C1 segment of cervical spinal cord (tissue), 14 donors: ENCODE measurements around the gene HMCES.

Experiments
- DNase-seq, 14 donors: peaks; one replicate each; lab custom pipeline; 2025; lab: John Stamatoyannopoulos, UW

HMCES gene

DNA sequence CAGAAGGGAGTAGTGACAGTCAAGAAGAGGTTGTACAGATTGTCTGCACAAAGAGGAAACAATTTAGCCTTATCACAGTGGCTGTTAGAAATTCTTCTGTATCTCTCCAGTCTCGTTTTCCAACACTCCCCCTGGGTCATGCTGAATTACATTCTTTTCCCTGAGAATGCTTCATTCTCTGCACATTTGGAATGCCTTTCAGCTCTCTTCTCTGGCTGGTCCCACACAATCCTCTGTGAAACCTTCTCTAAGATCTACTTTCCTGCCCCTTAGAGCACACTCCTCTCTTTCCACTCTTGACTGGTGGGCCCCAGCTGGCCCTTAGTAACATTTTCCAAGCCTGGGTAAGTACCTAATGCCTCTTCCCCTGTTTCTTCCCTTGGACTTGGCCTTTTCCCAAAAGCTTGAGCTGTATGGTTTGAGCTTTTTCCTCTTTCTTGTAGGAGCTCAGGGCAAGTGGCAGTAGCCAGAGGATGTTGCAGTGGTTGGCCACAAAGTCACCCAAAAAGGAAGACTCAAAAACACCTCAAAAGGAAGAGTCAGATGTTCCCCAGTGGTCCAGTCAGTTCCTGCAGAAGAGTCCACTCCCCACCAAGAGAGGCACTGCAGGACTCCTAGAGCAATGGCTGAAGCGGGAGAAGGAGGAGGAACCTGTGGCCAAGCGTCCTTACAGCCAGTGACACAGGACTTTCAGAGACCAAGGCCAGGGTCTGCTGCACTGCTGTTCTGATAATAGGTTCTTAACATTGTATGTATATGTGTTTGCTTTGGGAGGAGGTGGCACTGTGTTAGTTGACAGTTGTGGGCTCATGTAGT lies 25.7 kb downstream of the HMCES start:
- no peak for DNase-seq

DNA sequence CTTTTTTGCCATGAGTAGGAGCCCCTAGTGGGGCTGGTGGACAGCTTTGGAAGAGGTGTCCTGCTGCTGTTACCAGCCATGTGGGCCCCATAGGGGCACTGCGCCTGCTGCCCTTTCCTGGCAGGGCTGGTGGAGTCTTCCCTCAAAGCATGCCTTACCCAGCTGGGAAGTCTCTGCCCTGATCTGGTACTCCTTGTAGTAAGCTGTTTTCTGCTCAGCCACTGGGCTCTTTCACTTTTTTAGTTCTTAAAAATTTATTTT lies 26.2 kb downstream of the HMCES start:
- no peak for DNase-seq

DNA sequence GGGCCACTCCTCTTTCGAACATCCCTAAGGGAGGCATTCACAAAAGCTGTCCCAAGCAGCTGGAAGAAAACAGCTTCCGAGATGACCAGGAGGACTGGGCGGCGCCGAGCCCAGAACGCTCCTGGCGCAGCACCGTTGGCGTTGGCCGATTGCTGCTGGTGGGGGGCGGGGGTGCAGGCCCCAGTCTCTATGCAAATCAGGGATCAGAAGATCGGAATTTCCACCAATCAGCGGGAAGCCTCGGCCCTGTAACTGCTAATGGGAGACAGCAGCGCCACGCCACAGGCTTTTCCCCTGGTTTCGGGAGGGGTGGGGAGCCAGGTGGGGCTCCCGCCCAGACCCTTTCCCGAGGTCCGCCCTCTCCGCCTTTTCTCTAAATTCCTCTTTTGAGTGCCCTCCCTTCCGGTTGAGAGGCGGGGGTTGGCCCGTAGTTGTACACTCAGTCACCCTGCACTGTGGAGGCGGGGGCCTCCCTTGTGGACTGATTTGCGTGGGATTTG lies 27.0 kb downstream of the HMCES start:
- DNase-seq, result peak in 10 of 14 donors; percentile 12 to 70 (median 30)

DNA sequence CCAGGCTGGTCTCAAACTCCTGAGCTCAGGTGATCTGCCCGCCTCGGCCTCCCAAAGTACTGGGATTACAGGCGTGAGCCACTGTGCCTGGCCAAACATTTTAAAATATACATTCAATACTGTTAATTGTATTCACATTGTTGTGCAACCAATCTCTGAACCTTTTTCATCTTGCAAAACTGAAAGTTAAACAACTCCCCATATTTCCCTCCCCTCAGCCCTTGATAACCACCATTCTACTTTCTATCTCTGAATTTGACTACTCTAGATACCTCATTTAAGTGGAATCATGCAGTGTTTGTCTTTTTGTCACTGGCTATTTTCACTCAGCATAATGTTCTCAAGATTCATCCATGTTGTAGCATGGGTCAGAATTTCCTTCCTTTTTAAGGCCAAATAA lies 30.0 kb downstream of the HMCES start:
- no peak for DNase-seq

DNA sequence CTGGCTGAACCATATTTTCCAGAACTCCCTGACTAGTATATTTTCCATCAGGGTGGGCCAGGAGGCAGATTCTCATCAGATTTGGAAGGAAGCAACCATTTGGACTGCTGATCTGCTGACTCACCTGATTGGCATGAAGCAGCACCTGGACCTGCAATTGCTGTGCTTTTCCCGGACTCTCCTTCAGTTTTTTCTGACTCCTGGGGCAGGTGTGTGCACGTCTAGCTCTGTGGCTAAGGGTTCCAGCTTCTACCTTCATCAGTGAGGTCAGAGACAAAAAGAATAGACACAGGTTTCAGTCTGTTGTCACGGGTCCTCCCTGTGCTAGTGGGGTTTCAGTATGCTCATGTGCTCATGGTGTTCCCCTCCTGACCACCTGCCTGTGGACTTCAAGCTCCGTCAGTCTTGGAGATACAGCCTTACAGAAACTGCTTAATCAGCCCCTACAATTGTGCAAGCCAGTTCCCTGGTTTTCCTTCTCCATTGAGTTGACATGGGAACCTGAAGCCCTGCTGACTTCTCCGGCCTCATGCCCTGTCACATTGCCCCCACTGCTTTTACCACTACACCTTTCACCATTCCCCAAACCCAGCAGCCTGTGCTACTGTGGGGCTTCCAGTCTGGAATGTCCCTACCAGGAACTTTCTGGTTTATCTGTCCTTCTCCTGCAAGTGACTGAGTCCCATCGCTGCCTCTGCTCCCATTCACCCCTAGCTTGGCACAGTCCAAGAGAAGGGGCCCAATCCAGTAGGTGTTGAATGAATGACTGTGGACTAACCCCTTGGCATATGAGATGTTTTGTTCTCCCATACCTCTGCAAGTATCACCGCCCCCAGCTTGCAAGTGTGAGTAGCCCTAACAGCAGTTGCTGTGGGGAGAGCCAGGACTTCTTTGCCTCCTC lies 31.7 kb downstream of the HMCES start:
- DNase-seq, result no peak

DNA sequence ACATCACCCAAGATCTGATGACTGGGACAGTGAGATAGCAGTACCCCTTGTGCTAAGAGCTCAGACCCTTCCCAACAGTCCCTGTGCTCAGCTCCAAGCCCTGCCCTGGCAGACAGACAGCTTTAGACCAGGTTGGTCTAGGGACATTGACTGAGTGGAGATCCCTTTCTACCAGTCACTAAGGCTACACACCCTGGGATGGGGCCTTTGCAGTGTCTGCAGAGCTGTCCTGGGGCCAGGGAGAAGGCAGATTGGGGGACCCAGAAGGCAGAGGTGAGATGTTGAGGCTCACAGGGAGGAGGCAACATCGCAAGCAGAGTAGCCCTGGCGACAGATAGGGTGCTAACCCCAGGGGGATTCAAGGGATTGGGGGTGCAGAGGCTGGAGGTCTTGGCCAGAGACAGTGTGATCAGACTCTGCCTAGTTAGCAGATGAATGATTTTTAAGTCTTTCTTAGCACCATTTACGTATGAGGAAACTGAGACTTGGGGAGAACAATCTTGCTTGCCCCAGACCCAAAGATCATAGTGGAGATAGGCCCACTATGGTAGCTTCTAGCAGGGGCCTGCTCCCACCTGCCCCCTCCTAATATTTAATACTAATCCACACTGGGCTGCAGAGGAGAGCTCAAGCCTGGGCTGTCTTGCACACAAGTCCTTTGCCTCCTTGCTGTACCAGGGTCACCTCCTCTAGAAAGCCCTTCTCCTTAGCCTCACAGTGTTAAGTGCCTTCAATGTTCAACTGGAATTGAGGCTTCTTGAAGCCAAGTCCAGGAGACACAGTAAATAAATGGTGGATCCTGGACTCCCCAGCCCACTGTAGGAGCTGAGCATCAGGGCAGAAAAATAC lies 32.6 kb downstream of the HMCES start:
- no peak for DNase-seq

DNA sequence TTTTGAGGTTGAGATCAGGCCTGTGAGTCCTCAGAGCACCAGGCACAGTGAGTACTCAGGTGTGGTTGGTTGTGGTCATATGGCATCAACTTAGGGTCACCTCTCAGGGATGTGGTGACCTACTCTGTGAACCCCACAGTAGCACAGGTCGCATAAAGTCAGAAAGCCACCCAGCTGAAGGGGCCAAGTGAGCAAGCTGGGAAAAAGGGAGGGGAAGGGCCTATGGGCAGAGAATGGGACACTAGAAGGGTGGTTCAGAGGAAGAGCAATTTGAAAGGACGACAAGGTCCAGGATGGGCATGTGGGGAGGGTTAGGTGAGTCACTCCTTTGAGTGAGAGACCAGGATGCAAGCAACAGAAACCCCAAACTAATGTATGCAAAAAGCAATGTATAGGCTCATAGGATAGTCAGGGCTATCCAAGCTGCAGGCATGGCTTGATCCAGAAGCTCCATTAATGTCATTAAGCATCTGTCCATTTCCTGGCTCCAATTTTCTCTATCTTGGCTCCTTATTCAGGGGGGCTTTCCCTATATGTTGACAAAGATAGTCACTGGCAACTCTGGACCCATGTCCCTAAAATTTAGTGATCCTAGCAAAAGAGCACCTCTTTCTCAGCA lies 33.5 kb downstream of the HMCES start:
- no peak for DNase-seq

DNA sequence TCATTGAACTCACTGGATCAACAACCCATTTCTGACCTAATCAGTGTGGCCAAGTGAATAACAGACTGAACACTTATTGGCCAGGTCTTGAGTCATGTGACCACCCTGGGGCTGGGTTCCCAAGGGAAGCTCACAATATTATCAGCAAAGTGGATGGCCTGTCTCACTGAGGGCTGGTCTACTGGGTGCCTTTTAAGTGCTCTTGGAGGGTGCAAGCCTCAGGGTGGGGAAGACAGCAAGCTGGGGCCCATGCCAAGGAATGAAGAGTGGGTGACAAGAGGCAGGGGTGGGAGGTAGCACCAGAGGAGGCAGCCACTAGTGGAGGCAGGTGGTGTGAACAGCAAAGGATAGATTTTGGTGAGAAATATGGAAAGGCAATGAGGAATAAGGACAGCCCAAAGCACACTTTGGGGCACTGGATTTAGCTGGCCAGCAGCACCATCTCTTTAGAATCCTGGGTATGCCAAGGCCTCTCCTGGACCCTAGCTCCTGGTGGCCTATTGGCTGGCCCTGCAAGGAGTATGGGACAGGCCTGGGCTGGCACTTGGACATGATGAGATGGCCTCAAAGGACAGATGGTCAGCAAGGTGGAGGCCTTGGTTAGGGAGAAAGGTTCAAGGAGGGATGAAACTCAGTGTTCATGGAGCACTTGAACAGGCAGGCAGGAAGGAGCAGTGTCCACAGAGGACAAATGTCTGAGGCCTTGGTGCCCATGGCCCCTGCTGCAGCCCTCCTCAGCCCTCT lies 34.2 kb downstream of the HMCES start:
- DNase-seq, result no peak

DNA sequence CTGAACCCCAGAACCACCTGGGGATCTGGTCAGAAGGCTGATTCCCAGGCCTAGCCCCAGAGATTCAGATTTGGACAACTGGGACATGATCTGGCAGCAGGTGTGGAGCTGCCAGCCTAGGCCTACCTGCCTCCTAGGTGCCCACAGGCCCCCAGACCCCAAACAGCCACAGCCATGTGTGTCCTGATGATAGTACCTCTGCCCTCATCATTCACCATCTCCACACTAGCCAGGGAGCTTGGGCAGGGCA lies 34.7 kb downstream of the HMCES start:
- no peak for DNase-seq

DNA sequence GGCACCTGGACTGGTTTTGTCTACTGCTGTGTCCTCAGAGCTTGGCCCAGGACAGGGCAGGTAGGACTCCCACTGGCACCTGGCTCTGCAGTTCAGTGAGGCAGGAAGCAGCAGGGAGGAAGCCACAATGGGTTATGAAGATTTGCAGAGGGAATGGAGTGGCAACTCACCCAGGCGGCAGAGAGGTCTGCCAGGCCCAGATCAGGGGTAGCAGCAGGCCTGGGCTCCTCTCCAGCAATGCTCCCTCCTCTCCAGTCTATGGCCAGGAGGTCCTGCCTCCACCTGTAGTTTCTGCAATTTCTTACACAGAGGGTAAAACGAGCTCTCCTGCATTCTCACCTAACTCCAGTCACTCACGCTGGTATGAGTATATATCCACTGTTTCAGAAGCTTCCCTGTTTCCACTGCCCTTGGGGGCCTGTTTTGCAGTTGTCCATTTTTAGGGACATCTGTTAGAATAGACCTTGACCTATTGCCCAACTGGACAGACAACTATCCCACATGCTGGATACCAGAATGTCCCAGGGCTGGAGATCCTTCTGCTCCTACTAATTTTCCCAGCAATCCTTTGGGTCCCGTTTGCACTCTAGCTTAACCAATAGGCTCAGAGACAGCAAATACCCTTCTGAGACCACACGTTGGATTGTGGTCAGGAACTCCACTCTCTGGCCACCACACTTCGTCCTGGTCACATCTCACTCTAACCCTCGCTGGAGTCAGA lies 35.2 kb downstream of the HMCES start:
- DNase-seq, result peak in 2 of 14 donors; percentile 22 to 57

DNA sequence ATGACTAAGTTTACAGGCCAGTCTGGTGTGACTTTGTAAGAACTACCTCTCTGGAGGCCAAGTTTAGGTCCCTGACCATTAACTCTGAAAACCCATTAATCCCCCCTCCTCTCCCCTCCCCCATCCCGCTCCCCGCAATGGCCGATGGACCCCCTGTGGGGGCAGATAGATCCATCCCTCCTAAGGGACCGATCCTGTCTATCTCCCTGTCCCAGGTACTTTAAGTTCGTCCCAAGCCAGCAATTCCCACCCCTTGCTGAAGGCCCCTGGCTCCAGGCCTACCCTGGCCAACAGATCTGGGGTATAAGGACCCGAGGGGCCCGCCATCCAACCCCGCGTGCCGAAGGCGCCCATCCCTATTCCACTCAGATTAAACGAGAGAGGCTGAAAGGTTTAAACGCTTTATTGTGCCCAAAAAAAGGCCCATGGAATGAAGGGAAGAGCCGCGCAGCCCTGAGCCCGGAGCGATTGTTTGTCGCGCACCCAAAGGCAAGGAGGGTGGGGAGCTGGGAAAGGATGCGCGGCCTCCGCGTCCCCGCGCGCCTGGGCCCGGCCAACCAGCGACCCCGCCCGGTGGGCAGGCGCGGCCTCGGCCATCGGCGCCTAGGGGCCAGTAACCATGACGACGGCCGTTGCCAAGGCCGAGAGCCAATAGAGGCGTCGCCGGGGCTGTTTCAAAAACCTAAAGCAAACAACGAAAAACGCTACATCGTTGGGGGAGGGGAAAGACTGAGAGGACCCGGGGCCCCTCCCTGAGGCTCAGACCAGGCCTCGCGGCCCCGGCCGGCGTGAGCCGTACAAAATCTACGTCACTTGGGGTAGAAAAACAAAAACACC lies 35.9 kb downstream of the HMCES start:
- DNase-seq, result peak in 13 of 14 donors; percentile 13 to 81 (median 67)

DNA sequence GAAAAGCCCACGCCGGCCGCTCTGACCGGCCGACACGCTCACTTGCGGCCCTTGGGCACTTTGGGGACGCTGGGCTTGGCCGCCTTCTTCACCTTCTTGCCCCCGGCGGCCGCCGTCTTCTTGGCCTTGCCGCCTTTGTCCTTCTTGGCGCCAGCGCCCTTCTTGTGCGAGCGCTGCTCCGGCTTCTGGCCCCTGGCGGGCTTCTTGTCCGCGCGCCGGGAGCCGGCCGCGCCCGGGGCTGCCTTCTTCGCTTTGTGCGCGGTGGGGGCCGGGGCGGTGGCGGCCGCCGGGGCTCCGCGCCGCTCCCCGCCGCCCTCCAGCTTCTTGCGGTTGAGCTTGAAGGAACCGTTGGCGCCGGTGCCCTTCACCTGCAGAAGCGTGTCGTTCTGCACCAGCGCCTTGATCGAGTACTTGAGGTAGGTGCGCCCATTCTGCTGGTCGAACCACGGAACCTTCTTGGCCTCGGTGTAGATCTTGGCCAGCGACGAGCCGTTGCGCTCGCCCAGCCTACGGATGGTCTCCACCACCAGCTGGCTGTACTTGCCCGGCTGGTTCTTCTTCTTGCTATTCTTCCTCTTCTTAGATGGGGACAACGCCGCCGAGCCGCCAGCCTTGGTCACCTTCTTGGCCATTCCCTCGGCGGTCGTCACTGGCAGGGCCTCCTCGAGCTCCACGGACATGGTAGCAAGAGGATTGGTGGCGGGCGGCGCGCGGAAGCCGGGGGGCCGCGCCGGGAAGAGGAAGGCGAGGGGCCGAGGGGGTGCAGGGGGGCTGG lies 36.7 kb downstream of the HMCES start:
- peak in 5 of 14 donors; percentile 37 to 72 (median 48) for DNase-seq

DNA sequence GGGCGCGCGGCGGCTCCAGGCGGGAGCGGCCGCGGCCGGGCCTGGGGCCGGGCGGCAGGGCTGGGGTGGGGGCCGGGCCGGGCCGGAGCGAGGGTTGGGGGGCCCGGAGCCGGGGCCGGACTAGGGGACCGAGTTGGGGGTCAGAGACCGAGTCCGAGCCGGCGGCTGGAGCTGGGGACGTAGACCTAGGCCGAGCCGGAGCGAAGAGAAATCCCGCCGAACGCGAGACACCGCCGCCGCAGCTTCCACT lies 37.3 kb downstream of the HMCES start:
- no peak for DNase-seq

DNA sequence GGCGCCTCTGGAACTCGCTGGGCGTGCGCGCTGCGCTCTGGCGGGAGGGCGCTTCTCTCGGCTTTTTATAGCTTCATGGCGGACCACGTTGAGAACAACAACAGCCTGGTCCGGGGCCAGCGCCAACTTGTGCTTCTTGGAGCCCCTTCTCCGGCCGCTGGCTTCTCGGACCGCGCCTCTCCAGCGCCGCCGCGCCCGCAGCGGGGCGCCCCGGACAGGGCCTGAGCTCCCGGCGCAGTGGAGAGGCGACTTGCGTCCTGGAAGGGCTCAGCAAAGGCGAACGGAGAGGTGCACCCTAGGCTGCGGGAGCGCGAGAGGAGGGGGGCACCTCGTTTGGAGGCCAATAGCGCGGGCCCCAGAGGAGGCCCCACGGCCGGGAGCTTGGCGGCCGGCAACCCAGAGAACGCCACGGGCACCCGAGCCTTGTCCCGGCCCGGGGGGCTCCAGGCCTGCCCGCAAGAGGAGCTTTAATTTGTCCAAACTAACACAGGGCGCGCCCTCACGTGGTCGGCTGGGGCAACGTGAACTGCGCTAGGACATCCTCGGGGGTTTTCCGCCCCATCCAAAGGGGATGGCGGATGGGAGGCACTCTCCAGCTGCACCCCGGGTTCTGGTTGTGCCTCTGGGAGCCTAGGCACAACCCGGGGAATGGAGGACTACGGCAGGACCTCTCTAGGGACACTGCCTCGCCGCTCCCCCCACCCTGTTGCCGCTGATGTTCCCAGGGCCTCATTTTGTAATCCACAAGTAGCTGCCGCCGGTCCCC lies 37.8 kb downstream of the HMCES start:
- peak; percentile 26 to 87 (median 78) for DNase-seq

DNA sequence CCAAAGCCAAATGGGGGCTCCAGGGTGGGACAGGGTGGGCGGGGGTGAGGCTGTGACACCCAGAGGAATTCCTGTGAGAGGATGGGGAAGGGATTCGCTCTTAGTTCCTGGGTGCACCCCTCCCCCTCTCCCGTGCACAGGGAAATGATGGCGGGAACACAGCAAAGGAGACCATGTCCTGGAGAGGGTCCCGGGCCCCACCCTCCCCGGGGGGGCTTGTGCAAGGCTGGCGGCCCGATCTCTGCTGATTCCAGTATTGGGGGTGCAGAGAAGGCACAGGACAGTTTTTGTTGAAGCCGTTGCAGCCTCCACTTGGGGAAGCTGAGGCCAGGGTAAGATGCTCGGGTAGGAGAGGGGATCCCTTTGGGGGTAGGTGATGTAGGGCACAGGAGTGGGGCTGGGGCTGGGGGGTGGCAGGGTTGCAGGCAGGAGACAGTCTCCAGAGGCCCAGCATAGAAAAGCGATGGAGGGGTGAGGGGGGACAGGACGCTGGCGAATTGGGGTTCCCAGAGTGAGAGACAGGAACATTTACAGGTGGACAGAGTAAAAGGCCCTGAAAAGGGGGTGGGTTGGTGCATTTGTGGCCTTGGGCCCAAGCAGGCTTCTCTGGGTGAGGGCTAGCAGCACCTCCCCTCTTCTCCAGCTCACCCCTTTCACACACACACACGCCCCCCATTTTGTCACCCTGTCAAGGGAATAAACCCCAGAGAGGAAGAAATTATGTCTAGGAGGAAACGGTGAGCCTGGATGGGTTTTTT lies 38.5 kb downstream of the HMCES start:
- peak in 2 of 14 donors; percentile 54 to 62 for DNase-seq

DNA sequence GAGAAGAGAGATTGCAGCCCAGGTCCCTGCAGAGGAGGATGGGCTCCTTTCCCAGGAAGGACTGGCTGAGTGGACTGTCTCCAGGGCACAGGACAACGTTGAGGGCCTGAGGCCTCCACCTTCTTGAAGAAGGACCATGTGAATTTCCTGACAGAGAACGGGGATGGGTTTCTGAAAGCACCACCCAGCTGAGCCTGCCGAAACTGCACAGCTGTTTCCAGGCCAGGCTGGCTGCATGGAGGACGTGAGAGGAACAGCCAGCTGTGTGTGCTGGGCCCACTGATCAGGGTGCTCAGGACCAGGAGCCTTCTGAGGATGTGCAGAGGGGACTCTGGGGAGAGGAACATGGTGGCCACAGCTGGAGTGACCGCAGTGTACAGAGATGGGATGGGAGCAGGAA lies 39.2 kb downstream of the HMCES start:
- no peak for DNase-seq

DNA sequence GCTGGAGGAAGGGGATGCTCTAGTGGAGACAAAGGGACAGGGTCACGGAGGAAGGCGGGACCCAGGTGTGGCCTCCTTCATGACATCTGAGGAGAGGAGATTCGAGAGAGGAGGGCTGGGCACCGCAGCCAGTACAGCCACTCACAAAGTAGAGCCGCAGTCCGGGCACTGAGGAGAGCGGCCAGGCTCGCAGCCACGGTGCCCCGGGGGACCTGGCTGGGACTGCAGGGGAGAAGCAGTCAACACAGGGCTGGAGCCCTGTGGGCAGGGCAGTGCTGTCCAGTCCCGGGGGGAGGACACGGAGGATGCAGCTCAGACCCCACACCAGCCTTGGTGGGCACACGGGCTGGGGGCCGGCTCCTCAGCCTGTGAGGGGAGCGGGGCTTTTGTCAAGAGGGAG lies 40.3 kb downstream of the HMCES start:
- no peak for DNase-seq
